Upper lobe of right lung (tissue), 1 donor: ENCODE data around the gene TMEM140. TPM values are rescaled to one million over a fixed set of nuclear protein-coding genes. Genes with fewer than 3 reads are reported as not detected.

ENCODE experiments used
- ATAC-seq: fragments of 200-7000 bp; cut with Tn5 transposase; one replicate; pipeline ENCODE4 v1.9.1; 2020; ENCODE audit warnings: mild to moderate bottlenecking, moderate library complexity
- DNase-seq: peaks from one replicate; pipeline ENCODE4 v3.0.0-alpha.2; 2020
- H3K27ac ChIP-seq: fragments of 200-600 bp; one replicate; pipeline ENCODE4 v1.8.0; 2022
- H3K27me3 ChIP-seq: fragments of 200-600 bp; one replicate; pipeline ENCODE4 v1.8.0; 2022; ENCODE audit warnings: mild to moderate bottlenecking
- H3K36me3 ChIP-seq: fragments of 200-600 bp; one replicate; pipeline ENCODE4 v1.8.0; 2022
- H3K4me1 ChIP-seq: fragments of 200-600 bp; one replicate; pipeline ENCODE4 v1.8.0; 2022
- H3K4me3 ChIP-seq: fragments of 200-600 bp; one replicate; pipeline ENCODE4 v1.8.0; 2022; ENCODE audit warnings: mild to moderate bottlenecking
- H3K9me3 ChIP-seq: fragments of 200-600 bp; one replicate; pipeline ENCODE4 v1.8.0; 2022
- intact Hi-C: fragments of 100-400 bp; cut with DNase I; formaldehyde crosslinking; loops from one replicate; pipeline ENCODE4 v1.11.0; 2022
- total RNA-seq: library from RNA; stranded (reverse); fragmentation: NEBNext Ultra II Directional; extraction: Animal tissue kit (Norgen Biotek cat#: 25700); gene quantifications from one replicate; pipeline ENCODE4 v1.2.1, GENCODE V29; 2021
- TF ChIP-seq, protein P1 (sequence below): fragments of 200-600 bp; IDR thresholded peaks from one replicate; pipeline ENCODE4 v1.8.0; 2022; ENCODE audit warnings: antibody characterized with exemption
- donor health status: DM: no; HTN: yes; CAD: no; lungs with severe emphysema.

The TMEM140 gene
- total RNA-seq, 1 donor from 2014 or later: 31.2 TPM

DNA sequence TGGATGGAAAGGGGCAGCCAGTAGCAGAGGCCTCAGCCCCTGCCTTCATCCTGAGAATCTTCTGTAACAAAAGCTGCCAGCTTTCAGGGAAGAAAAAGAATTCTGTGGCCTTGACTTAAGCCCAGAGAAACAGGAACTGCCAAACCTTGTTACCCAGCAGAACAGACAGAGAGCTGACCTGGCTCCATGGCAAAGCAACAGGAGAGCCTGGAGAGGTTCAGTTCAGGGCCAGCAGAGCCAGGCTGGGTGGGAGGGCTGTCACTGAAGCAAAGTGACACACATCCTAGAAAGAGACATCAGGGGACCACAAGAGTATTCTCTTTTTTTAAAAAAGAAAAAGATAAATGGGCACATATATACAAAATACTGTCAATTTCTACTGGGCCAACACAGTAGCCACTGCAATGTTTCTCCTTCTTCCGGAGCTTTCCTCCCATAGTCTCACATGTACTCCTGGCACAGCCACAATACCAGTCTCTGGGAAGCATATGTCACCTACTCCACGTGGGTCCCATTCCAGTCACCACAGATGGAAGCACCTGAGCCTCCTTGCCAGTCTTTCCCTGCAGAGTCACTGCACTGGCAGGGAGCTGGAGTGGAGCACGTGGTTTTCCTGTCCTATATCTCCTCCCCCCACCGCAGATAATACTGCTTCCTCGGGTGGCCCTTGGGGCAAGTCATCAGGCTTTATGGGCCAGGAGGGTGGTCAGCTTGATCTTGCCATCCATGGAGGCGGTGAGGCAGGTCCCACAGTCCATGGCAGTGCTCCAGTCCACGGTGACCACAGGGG is 37.8 kb downstream of the TMEM140 start:
- no peak for ATAC-seq
- H3K27ac ChIP-seq: no peak overlapping the region
- H3K9me3 ChIP-seq: peaks cover 18% of the 10 kb centered on the region
- intact Hi-C loops: no loop called here
- TF ChIP-seq, protein P1, sequence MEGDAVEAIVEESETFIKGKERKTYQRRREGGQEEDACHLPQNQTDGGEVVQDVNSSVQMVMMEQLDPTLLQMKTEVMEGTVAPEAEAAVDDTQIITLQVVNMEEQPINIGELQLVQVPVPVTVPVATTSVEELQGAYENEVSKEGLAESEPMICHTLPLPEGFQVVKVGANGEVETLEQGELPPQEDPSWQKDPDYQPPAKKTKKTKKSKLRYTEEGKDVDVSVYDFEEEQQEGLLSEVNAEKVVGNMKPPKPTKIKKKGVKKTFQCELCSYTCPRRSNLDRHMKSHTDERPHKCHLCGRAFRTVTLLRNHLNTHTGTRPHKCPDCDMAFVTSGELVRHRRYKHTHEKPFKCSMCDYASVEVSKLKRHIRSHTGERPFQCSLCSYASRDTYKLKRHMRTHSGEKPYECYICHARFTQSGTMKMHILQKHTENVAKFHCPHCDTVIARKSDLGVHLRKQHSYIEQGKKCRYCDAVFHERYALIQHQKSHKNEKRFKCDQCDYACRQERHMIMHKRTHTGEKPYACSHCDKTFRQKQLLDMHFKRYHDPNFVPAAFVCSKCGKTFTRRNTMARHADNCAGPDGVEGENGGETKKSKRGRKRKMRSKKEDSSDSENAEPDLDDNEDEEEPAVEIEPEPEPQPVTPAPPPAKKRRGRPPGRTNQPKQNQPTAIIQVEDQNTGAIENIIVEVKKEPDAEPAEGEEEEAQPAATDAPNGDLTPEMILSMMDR: no peak
- no peak overlapping the region for H3K4me3 ChIP-seq
- DNase-seq: no peak
- H3K36me3 ChIP-seq: peaks cover 81% of the 10 kb centered on the region
- H3K27me3 ChIP-seq: no peaks in the 10 kb centered on the region
- no peaks in the 10 kb centered on the region for H3K4me1 ChIP-seq

DNA sequence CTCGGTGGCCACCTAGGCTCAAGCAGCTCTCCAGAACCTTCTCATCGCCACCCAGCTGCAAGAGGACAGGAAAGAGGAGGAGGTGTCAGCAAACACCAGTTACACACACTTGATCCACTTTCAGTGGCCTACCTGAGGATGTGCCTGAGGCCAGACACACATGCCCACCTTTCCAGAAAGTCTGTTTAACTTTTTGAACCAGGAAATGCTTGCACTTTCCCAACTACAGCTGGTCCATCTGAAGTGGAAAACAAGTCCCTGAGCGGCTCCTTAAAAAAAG is 38.3 kb downstream of the TMEM140 start:
- no peak overlapping the region for H3K4me3 ChIP-seq
- H3K4me1 ChIP-seq: no peaks in the 10 kb centered on the region
- ATAC-seq (no peak), DNase-seq (no peak)
- intact Hi-C loops: no loop called here
- no peaks in the 10 kb centered on the region for H3K27me3 ChIP-seq
- TF ChIP-seq, protein P1: no peak
- peaks cover 12% of the 10 kb centered on the region for H3K9me3 ChIP-seq
- H3K36me3 ChIP-seq: peaks cover 85% of the 10 kb centered on the region
- no peak overlapping the region for H3K27ac ChIP-seq

GRCh38 chr7:135186841-135187253 is 39.0 kb downstream of the TMEM140 start:
- Histone ChIP-seq H3K36me3 (peaks cover 86% of the 10 kb centered on the region), H3K27ac (no peak overlapping the region), H3K4me3 (no peak overlapping the region), H3K9me3 (peaks cover 6% of the 10 kb centered on the region), H3K4me1 (no peaks in the 10 kb centered on the region), H3K27me3 (no peaks in the 10 kb centered on the region)
- DNase-seq (no peak), ATAC-seq (no peak)
- intact Hi-C loops: no loop called here
- TF ChIP-seq, protein P1: no peak

- Histone ChIP-seq H3K4me3 (no peak overlapping the region), H3K27ac (no peak overlapping the region), H3K36me3 (peaks cover 89% of the 10 kb centered on the region), H3K27me3 (no peaks in the 10 kb centered on the region), H3K4me1 (no peaks in the 10 kb centered on the region), H3K9me3 (no peaks in the 10 kb centered on the region)
- TF ChIP-seq, protein P1: no peak
- ATAC-seq: no peak
- intact Hi-C loops: no loop called here
- DNase-seq: no peak
Observed at GRCh38 chr7:135188298-135188984, 40.6 kb downstream of the TMEM140 start.

- intact Hi-C loops: no loop called here
- ATAC-seq (no peak), DNase-seq (no peak)
- Histone ChIP-seq H3K27me3 (no peaks in the 10 kb centered on the region), H3K9me3 (no peaks in the 10 kb centered on the region), H3K36me3 (peaks cover 89% of the 10 kb centered on the region), H3K4me1 (no peaks in the 10 kb centered on the region), H3K4me3 (no peak overlapping the region), H3K27ac (no peak overlapping the region)
- TF ChIP-seq, protein P1: no peak
Observed at GRCh38 chr7:135189221-135189662, 41.4 kb downstream of the TMEM140 start.
